IMR-90 (cell line): ENCODE results near the gene APPL2. TPM values are rescaled to one million over a fixed set of nuclear protein-coding genes. Genes with fewer than 3 reads are reported as not detected.

Experiments used
- ATAC-seq: fragments of 200-7000 bp; cut with Tn5 transposase; 2 replicates; pipeline ENCODE4 v1.9.1; 2020; ENCODE audit warnings: low read depth, mild to moderate bottlenecking, moderate library complexity
- BruUV-seq: library from RNA; stranded (reverse); fragments of 400-500 nt; replicated peaks from 2 replicates; lab custom pipeline; 2021; lab: Mats Ljungman, UMichigan
- CTCF ChIA-PET: fragments of 300-600 bp; formaldehyde crosslinking; extraction: SDS; loops from one replicate; lab custom pipeline; 2021; ENCODE audit warnings: antibody characterized with exemption; lab: Yijun Ruan, JAX
- POLR2A ChIA-PET: fragments of 300-600 bp; sonication (Branson Sonifier 250); formaldehyde crosslinking; loops from one replicate; lab custom pipeline; 2022; ENCODE audit warnings: antibody characterized with exemption; ENCODE audit not compliant: unreplicated experiment; lab: Charles Lee
- DNase-seq: peaks from one replicate; pipeline ENCODE4 v3.0.0; 2013
- H2AFZ ChIP-seq: replicated peaks from 2 replicates; pipeline ENCODE3; 2013; ENCODE audit warnings: low read length, mild to moderate bottlenecking; ENCODE audit not compliant: poor library complexity
- H2AK5ac ChIP-seq: 2 replicates; pipeline ENCODE4 v1.6.1; 2013; ENCODE audit warnings: low read depth, low read length, inconsistent platforms
- H2AK9ac ChIP-seq: replicated peaks from 2 replicates; pipeline ENCODE3; 2013; ENCODE audit warnings: mild to moderate bottlenecking, low read depth, low read length, moderate library complexity; ENCODE audit not compliant: poor library complexity
- H2BK120ac ChIP-seq: 2 replicates; pipeline ENCODE4 v1.6.1; 2013; ENCODE audit warnings: low read depth, low read length, inconsistent platforms
- H2BK15ac ChIP-seq: 3 replicates; pipeline ENCODE4 v1.6.1; 2013; ENCODE audit warnings: low read depth, low read length, inconsistent platforms
- H2BK20ac ChIP-seq: 2 replicates; pipeline ENCODE4 v1.6.1; 2013; ENCODE audit warnings: low read depth, mild to moderate bottlenecking, inconsistent platforms, low read length, moderate library complexity
- H2BK5ac ChIP-seq: 2 replicates; pipeline ENCODE4 v1.6.1; 2013; ENCODE audit warnings: mild to moderate bottlenecking, low read depth, low read length, inconsistent platforms; ENCODE audit not compliant: poor library complexity, severe bottlenecking
- H3K14ac ChIP-seq: replicated peaks from 2 replicates; pipeline ENCODE4 v1.6.1; 2013; ENCODE audit warnings: low read depth, low read length, inconsistent platforms
- H3K18ac ChIP-seq: 2 replicates; pipeline ENCODE4 v1.6.1; 2013; ENCODE audit warnings: low read depth, low read length, control low read depth
- H3K23ac ChIP-seq: 2 replicates; pipeline ENCODE4 v1.6.1; 2013; ENCODE audit warnings: low read depth, low read length, inconsistent platforms
- H3K27ac ChIP-seq: 2 replicates; pipeline ENCODE4 v1.5.1; 2013; ENCODE audit warnings: mild to moderate bottlenecking, control low read depth, low read length; ENCODE audit not compliant: insufficient read depth
- H3K27me3 ChIP-seq: 2 replicates; pipeline ENCODE4 v1.6.1; 2013; ENCODE audit warnings: low read length; ENCODE audit not compliant: control insufficient read depth, insufficient read depth
- H3K36me3 ChIP-seq: 2 replicates; pipeline ENCODE4 v1.6.1; 2013; ENCODE audit warnings: low read length, mixed read lengths; ENCODE audit not compliant: control insufficient read depth, insufficient read depth
- H3K4ac ChIP-seq: 2 replicates; pipeline ENCODE4 v1.6.1; 2013; ENCODE audit warnings: low read depth, low read length, inconsistent platforms
- H3K4me1 ChIP-seq: 2 replicates; pipeline ENCODE4 v1.6.1; 2013; ENCODE audit warnings: low read length, mixed read lengths; ENCODE audit not compliant: control insufficient read depth, insufficient read depth
- H3K4me2 ChIP-seq: 2 replicates; pipeline ENCODE4 v1.6.1; 2013; ENCODE audit warnings: low read depth, mild to moderate bottlenecking, control low read depth, low read length, moderate library complexity
- H3K4me3 ChIP-seq: 2 replicates; pipeline ENCODE4 v1.5.1; 2013; ENCODE audit warnings: low read depth, mild to moderate bottlenecking, control low read depth, low read length, moderate library complexity; ENCODE audit not compliant: insufficient read depth
- H3K56ac ChIP-seq: 2 replicates; pipeline ENCODE4 v1.6.1; 2013; ENCODE audit warnings: low read length, inconsistent platforms; ENCODE audit not compliant: insufficient read depth; ENCODE audit errors: extremely low read depth
- H3K79me1 ChIP-seq, 2 experiments: 2 replicates each; pipeline ENCODE4 v1.6.1; 2013; ENCODE audit warnings: low read length in 2 of 2, inconsistent platforms in 1 of 2, low read depth in 1 of 2
- H3K9ac ChIP-seq: 2 replicates; pipeline ENCODE4 v1.6.1; 2013; ENCODE audit warnings: low read depth, low read length, control low read depth
- H3K9me1 ChIP-seq: 2 replicates; pipeline ENCODE4 v1.6.1; 2013; ENCODE audit warnings: low read length, inconsistent platforms; ENCODE audit not compliant: insufficient read depth
- H3K9me3 ChIP-seq: 2 replicates; pipeline ENCODE4 v1.6.1; 2013; ENCODE audit warnings: low read length; ENCODE audit not compliant: control insufficient read depth, insufficient read depth
- H4K20me1 ChIP-seq: 2 replicates; pipeline ENCODE4 v1.6.1; 2013; ENCODE audit warnings: low read length, inconsistent platforms; ENCODE audit not compliant: insufficient read depth
- H4K5ac ChIP-seq: 2 replicates; pipeline ENCODE4 v1.6.1; 2013; ENCODE audit warnings: mild to moderate bottlenecking, low read depth, low read length, control low read depth
- H4K8ac ChIP-seq, 2 experiments: 2 replicates each; pipeline ENCODE4 v1.6.1; 2013; ENCODE audit warnings: low read depth in 2 of 2, low read length in 2 of 2, control low read depth in 1 of 2, inconsistent platforms in 1 of 2
- H4K91ac ChIP-seq: 2 replicates; pipeline ENCODE4 v1.6.1; 2013; ENCODE audit warnings: low read depth, low read length, inconsistent platforms; ENCODE audit not compliant: insufficient read depth
- BHLHE40 ChIP-seq: fragments of 150-350 bp; IDR thresholded peaks from 2 replicates; pipeline ENCODE4 v1.6.1; 2016; ENCODE audit warnings: mild to moderate bottlenecking, low read depth, low read length
- FOS ChIP-seq: fragments of 150-350 bp; IDR thresholded peaks from 2 replicates; pipeline ENCODE4 v1.6.1; 2016; ENCODE audit warnings: low read depth, low read length
- MAZ ChIP-seq: IDR thresholded peaks from 2 replicates; pipeline ENCODE4 v1.6.1; 2012; ENCODE audit warnings: low read depth, mild to moderate bottlenecking, low read length, improper control_type of control experiment, moderate library complexity, borderline replicate concordance
- SMC3 ChIP-seq: fragments of 150-350 bp; IDR thresholded peaks from 2 replicates; pipeline ENCODE4 v1.6.1; 2016; ENCODE audit warnings: low read depth, mild to moderate bottlenecking, antibody characterized with exemption, low read length, moderate library complexity
- WGBS, 2 experiments: methylation state at CpG; one replicate each; pipeline versions ENCODE4 v1.1.5 to v1.1.7; 2013; ENCODE audit warnings: missing lambda C conversion rate in 2 of 2; ENCODE audit not compliant: insufficient read length in 1 of 2; ENCODE audit errors: extremely low coverage in 2 of 2; 5-methylcytosine and 5-hydroxymethylcytosine counted together
- dilution Hi-C: fragments of 300-500 bp; cut with HindIII; formaldehyde crosslinking; loops from one replicate; pipeline ENCODE4 v1.14.3; 2018; ENCODE audit warnings: low sequenced_read_pairs; ENCODE audit not compliant: unreplicated experiment
- in situ Hi-C: fragments of 300-500 bp; cut with MboI; formaldehyde crosslinking; loops from 3 replicates; pipeline ENCODE4 v1.14.3; 2019; ENCODE audit warnings: low sequenced_read_pairs, inconsistent platforms, mixed read lengths
- intact Hi-C: fragments of 100-400 bp; cut with micrococcal nuclease; formaldehyde crosslinking; loops from 2 replicates; pipeline ENCODE4 v1.10.0; 2022
- polyA plus RNA-seq, 3 experiments: library from polyadenylated mRNA; depleted of rRNA; stranded (reverse); fragments of >200 nt; gene quantifications; 2 replicates each; pipeline ENCODE4 v1.2.3, GENCODE V29; 2012; ENCODE audit warnings: low replicate concordance in 1 of 3
- total RNA-seq: library from RNA; depleted of rRNA; stranded (reverse); fragments of >200 nt; gene quantifications from 2 replicates; pipeline ENCODE4 v1.2.3, GENCODE V29; 2012

Gene APPL2
- total and polyA plus RNA-seq, 2 of the 4 experiments (the other 2 are of a cell fraction) = 42.3 to 65.8 TPM

- dilution Hi-C loops (no loop called here), in situ Hi-C loops (no loop called here), intact Hi-C loops (loop anchor here (2.0 to 10.0 kb wide), 2 partner anchors 23 to 827 kb away; no protein-coding TSS in a partner anchor)
- Histone ChIP-seq H2BK15ac (peak overlapping the region; percentile 95), H3K23ac (peak overlapping the region; percentile 99), H2AK5ac (peak overlapping the region; percentile 87), H3K56ac (peak overlapping the region; percentile 99), H4K20me1 (peaks cover 3% of the 10 kb centered on the region; the same call in 1 of the 2 replicates), H3K9me3 (no peaks in the 10 kb centered on the region), H3K79me1 (peaks cover 4 to 42% of the 10 kb centered on the region in 2 experiments; a peak in 2 of 4 replicates), H3K27ac (peak overlapping the region; percentile 99), H3K4me1 (peaks cover 42% of the 10 kb centered on the region), H2BK20ac (peak overlapping the region; percentile 100), H3K36me3 (no peaks in the 10 kb centered on the region), H3K9ac (peak overlapping the region; percentile 55; the same call in 1 of the 2 replicates), H2AK9ac (peak overlapping the region; percentile 92), H3K4me3 (no peak overlapping the region; the same call in 1 of the 2 replicates), H3K18ac (peak overlapping the region; percentile 99), H3K4ac (peak overlapping the region; percentile 97), H3K4me2 (peak overlapping the region; percentile 90), H3K27me3 (no peaks in the 10 kb centered on the region), H2AFZ (peak overlapping the region; percentile 52), H2BK5ac (peak overlapping the region; percentile 100), H3K14ac (peak overlapping the region; percentile 97), H4K8ac (peak overlapping the region; percentile 87 to 98), H2BK120ac (peak overlapping the region; percentile 99), H4K5ac (peak overlapping the region; percentile 95), H4K91ac (peak overlapping the region; percentile 97), H3K9me1 (peaks cover 28% of the 10 kb centered on the region)
- DNase-seq (peak; percentile 90), ATAC-seq (peak; percentile 50)
- TF ChIP-seq MAZ (no peak), SMC3 (no peak), BHLHE40 (no peak), FOS (peak; percentile 92)
- WGBS, 2 experiments = no CpG with 5 or more reads among the region's 4 CpGs
- POLR2A ChIA-PET = no interaction called here
- BruUV-seq = no TSS peak
- CTCF ChIA-PET = interaction anchor here (0.5 to 1.0 kb wide), 2 partner anchors 99 to 111 kb away, joined by 3 to 5 read pairs; no protein-coding TSS in a partner anchor
Observed at GRCh38 chr12:105257321-105257728, 21.4 kb upstream of the APPL2 start.
